ENCODE results near the gene DNAJC21.
A peak's percentile ranks its signal among the peaks of the same experiment; 100 is the strongest.

DNAJC21 gene

GRCh38 chr5:34929134-34929719, at the start of gene DNAJC21:
Gene DNAJC21, plus strand, starts transcription at chr5:34929559. Its CDS starts 261 bp downstream, at chr5:34929820.
- Histone ChIP-seq H3K27ac (peak within 1 kb of the TSS; percentile 78 to 95 (median 87)), H3K36me3 (peaks cover 36 to 64% (median 50%) of the 10 kb centered on the region in 11 experiments), H3K4me1 (peaks cover 24 to 30% (median 28%) of the 10 kb centered on the region in 10 experiments; a peak in 19 of 20 replicates), H3K9ac (peak within 1 kb of the TSS; percentile 81 to 95 (median 91)), H3K27me3 (no peaks in the 10 kb centered on the region), H3K4me3 (peak within 1 kb of the TSS; percentile 80 to 97 (median 92)), H3K4me2 (peak within 1 kb of the TSS; percentile 71 to 96 (median 86)), H4K20me1 (peaks cover 5 to 81% (median 37%) of the 10 kb centered on the region in 11 experiments; a peak in 19 of 22 replicates), H3K9me3 (replicated peaks in 1 of 11) (no peaks in the 10 kb centered on the region)
- TF ChIP-seq Cebpa-rat (IDR thresholded peaks at IDR 0.05) = no peak

GRCh38 chr5:34881246-34881645, 48.1 kb upstream of the DNAJC21 start:
- no peak overlapping the region for H3K9ac ChIP-seq

GRCh38 chr5:34886392-34887119, 42.8 kb upstream of the DNAJC21 start:
- H3K9me3 ChIP-seq (replicated peaks in 1 of 11) = no peaks in the 10 kb centered on the region
- H4K20me1 ChIP-seq = no peaks in the 10 kb centered on the region
- H3K4me1 ChIP-seq = no peaks in the 10 kb centered on the region
- H3K4me3 ChIP-seq = no peak overlapping the region
- no peak overlapping the region for H3K27ac ChIP-seq
- H3K36me3 ChIP-seq = no peaks in the 10 kb centered on the region
- H3K9ac ChIP-seq = no peak overlapping the region
- H3K27me3 ChIP-seq = no peaks in the 10 kb centered on the region
- TF ChIP-seq Cebpa-rat (IDR thresholded peaks at IDR 0.05) = no peak
- H3K4me2 ChIP-seq = no peak overlapping the region

More at GRCh38 chr5:34881246-34881645, 48.1 kb upstream of the DNAJC21 start:
- H3K4me3 ChIP-seq = no peak overlapping the region
- no peak overlapping the region for H3K27ac ChIP-seq
- peaks cover 0 to 19% (median 0%) of the 10 kb centered on the region in 11 experiments; a peak in 4 of 22 replicates for H3K9me3 ChIP-seq (replicated peaks in 1 of 11)
- H4K20me1 ChIP-seq = no peaks in the 10 kb centered on the region
- no peaks in the 10 kb centered on the region for H3K36me3 ChIP-seq
- H3K27me3 ChIP-seq = no peaks in the 10 kb centered on the region
- TF ChIP-seq Cebpa-rat (IDR thresholded peaks at IDR 0.05) = no peak
- H3K4me1 ChIP-seq = no peaks in the 10 kb centered on the region
- H3K4me2 ChIP-seq = no peak overlapping the region

- H4K20me1 ChIP-seq = no peaks in the 10 kb centered on the region
- H3K27ac ChIP-seq = no peak overlapping the region
- no peaks in the 10 kb centered on the region for H3K27me3 ChIP-seq
- H3K4me1 ChIP-seq = peaks cover 0 to 16% (median 9%) of the 10 kb centered on the region in 10 experiments; a peak in 13 of 20 replicates
- H3K36me3 ChIP-seq = no peaks in the 10 kb centered on the region
- H3K4me2 ChIP-seq = no peak overlapping the region
- no peak for TF ChIP-seq Cebpa-rat (IDR thresholded peaks at IDR 0.05)
- no peak overlapping the region for H3K9ac ChIP-seq
- no peaks in the 10 kb centered on the region for H3K9me3 ChIP-seq (replicated peaks in 1 of 11)
- H3K4me3 ChIP-seq = no peak overlapping the region
Measured at GRCh38 chr5:34889394-34889793, 40.0 kb upstream of the DNAJC21 start.

GRCh38 chr5:34891981-34892380, 37.4 kb upstream of the DNAJC21 start:
- H3K4me3 ChIP-seq = no peak overlapping the region
- H4K20me1 ChIP-seq = no peaks in the 10 kb centered on the region
- H3K36me3 ChIP-seq = peaks cover 0 to 10% (median 0%) of the 10 kb centered on the region in 11 experiments; a peak in 1 of 22 replicates
- H3K27ac ChIP-seq = no peak overlapping the region
- no peaks in the 10 kb centered on the region for H3K9me3 ChIP-seq (replicated peaks in 1 of 11)
- no peak for TF ChIP-seq Cebpa-rat (IDR thresholded peaks at IDR 0.05)
- H3K4me2 ChIP-seq = no peak overlapping the region
- no peak overlapping the region for H3K9ac ChIP-seq
- H3K4me1 ChIP-seq = peaks cover 0 to 21% (median 9%) of the 10 kb centered on the region in 10 experiments; a peak in 13 of 20 replicates
- H3K27me3 ChIP-seq = no peaks in the 10 kb centered on the region

GRCh38 chr5:34892414-34892813, 36.9 kb upstream of the DNAJC21 start:
- H3K27ac ChIP-seq = no peak overlapping the region

GRCh38 chr5:34894716-34895115, 34.6 kb upstream of the DNAJC21 start:
- H3K36me3 ChIP-seq = peaks cover 0 to 10% (median 0%) of the 10 kb centered on the region in 11 experiments; a peak in 1 of 22 replicates
- no peaks in the 10 kb centered on the region for H3K9me3 ChIP-seq (replicated peaks in 1 of 11)
- H3K27ac ChIP-seq = no peak overlapping the region
- H3K4me3 ChIP-seq = no peak overlapping the region
- 0 out of 22 replicates have a peak overlapping the region, but pooled peaks of 2 of the 11 experiments have one; percentile 69 to 74 for H3K4me2 ChIP-seq
- H3K9ac ChIP-seq = no peak overlapping the region
- no peaks in the 10 kb centered on the region for H3K27me3 ChIP-seq
- no peaks in the 10 kb centered on the region for H4K20me1 ChIP-seq
- no peak for TF ChIP-seq Cebpa-rat (IDR thresholded peaks at IDR 0.05)
- peaks cover 0 to 21% (median 9%) of the 10 kb centered on the region in 10 experiments; a peak in 13 of 20 replicates for H3K4me1 ChIP-seq

More at GRCh38 chr5:34892414-34892813, 36.9 kb upstream of the DNAJC21 start:
- Histone ChIP-seq H3K4me1 (peaks cover 0 to 21% (median 9%) of the 10 kb centered on the region in 10 experiments; a peak in 13 of 20 replicates), H3K4me2 (no peak overlapping the region), H3K9me3 (replicated peaks in 1 of 11) (no peaks in the 10 kb centered on the region), H3K36me3 (peaks cover 0 to 10% (median 0%) of the 10 kb centered on the region in 11 experiments; a peak in 1 of 22 replicates), H3K27me3 (no peaks in the 10 kb centered on the region), H3K4me3 (no peak overlapping the region), H3K9ac (no peak overlapping the region), H4K20me1 (no peaks in the 10 kb centered on the region)
- TF ChIP-seq Cebpa-rat (IDR thresholded peaks at IDR 0.05) = no peak

- H3K4me3 ChIP-seq = no peak overlapping the region
- H3K4me2 ChIP-seq = no peak overlapping the region
- H3K27ac ChIP-seq = no peak overlapping the region
- no peaks in the 10 kb centered on the region for H3K9me3 ChIP-seq (replicated peaks in 1 of 11)
- peaks cover 0 to 21% (median 9%) of the 10 kb centered on the region in 10 experiments; a peak in 13 of 20 replicates for H3K4me1 ChIP-seq
- H3K27me3 ChIP-seq = no peaks in the 10 kb centered on the region
- no peak for TF ChIP-seq Cebpa-rat (IDR thresholded peaks at IDR 0.05)
- no peak overlapping the region for H3K9ac ChIP-seq
- no peaks in the 10 kb centered on the region for H4K20me1 ChIP-seq
- H3K36me3 ChIP-seq = peaks cover 0 to 10% (median 0%) of the 10 kb centered on the region in 11 experiments; a peak in 1 of 22 replicates
Measured at GRCh38 chr5:34895641-34896419, 33.5 kb upstream of the DNAJC21 start.

- Histone ChIP-seq H3K4me3 (no peak overlapping the region), H3K27me3 (no peaks in the 10 kb centered on the region), H3K4me2 (no peak overlapping the region), H3K9ac (no peak overlapping the region), H3K9me3 (replicated peaks in 1 of 11) (no peaks in the 10 kb centered on the region), H3K4me1 (peaks cover 0 to 21% (median 9%) of the 10 kb centered on the region in 10 experiments; a peak in 13 of 20 replicates), H4K20me1 (no peaks in the 10 kb centered on the region), H3K36me3 (peaks cover 0 to 23% (median 5%) of the 10 kb centered on the region in 11 experiments; a peak in 9 of 22 replicates), H3K27ac (no peak overlapping the region)
- TF ChIP-seq Cebpa-rat (IDR thresholded peaks at IDR 0.05) = no peak
Measured at GRCh38 chr5:34897646-34898045, 31.7 kb upstream of the DNAJC21 start.
